ENCODE results near the gene BAX.

- TF ChIP-seq ZNF324 (CRISPR knock-in tag; IDR thresholded peaks at IDR 0.05) (no peak), CBX1 (IDR thresholded peaks at IDR 0.05; ENCODE audit: low read depth) (no peak), REST (IDR thresholded peaks at IDR 0.05; ENCODE audit: borderline replicate concordance) (no peak), REST (CRISPR knock-in tag; IDR thresholded peaks at IDR 0.05; ENCODE audit: low read depth) (0 out of 2 replicates have a peak, but pooled peaks have one; percentile 51), MYC (IDR thresholded peaks at IDR 0.05; ENCODE audit: low read depth, low read length) (no peak), MYC (CRISPR knock-in tag; IDR thresholded peaks at IDR 0.05; ENCODE audit: borderline replicate concordance, low read depth) (no peak), EP300 (IDR thresholded peaks at IDR 0.05; ENCODE audit: low read length) (no peak), NCOA2 (IDR thresholded peaks at IDR 0.05; ENCODE audit: partially characterized antibody in 2 of 2) (no peak), TEAD4 (IDR thresholded peaks at IDR 0.05; ENCODE audit: low read length) (no peak), TEAD4 (CRISPR knock-in tag; IDR thresholded peaks at IDR 0.05; ENCODE audit: borderline replicate concordance) (no peak)
Measured at GRCh38 chr19:48933382-48933932, 21.2 kb upstream of the BAX start, which contains the start of gene DHDH.
